Body of pancreas (tissue), 4 donors: ENCODE data around the gene CACNA2D3. TPM values are rescaled to one million over a fixed set of nuclear protein-coding genes. Genes with fewer than 3 reads are reported as not detected.

Experiments used
- ATAC-seq: fragments of 150-250 bp; one replicate; pipeline ENCODE4 v1.9.1; 2016
- DNase-seq, 4 donors: peaks; one replicate each; pipeline ENCODE4 v3.0.0-alpha.2; 2019
- H3K27ac ChIP-seq, 4 donors: fragments of 200-600 bp; sonication (generic); 1 replicate in 3 of 4; 2 replicates in 1 of 4; pipeline versions ENCODE4 v1.5.1 to v1.6.1; 2016 to 2019; ENCODE audit warnings: mild to moderate bottlenecking in 1 of 4, mixed read lengths in 1 of 4, moderate library complexity in 1 of 4
- H3K27me3 ChIP-seq, 2 donors: fragments of 200-600 bp; sonication (generic); one replicate each; pipeline ENCODE4 v1.6.0; 2016; ENCODE audit warnings: mild to moderate bottlenecking in 1 of 2
- H3K36me3 ChIP-seq, 2 donors: fragments of 200-600 bp; sonication (generic); replicated peaks in 1 of 2; 2 replicates each; pipeline ENCODE4 v1.5.1; 2016; ENCODE audit warnings: low read depth in 2 of 2; ENCODE audit not compliant: insufficient read depth in 1 of 2
- H3K4me1 ChIP-seq: fragments of 200-600 bp; sonication (generic); one replicate; pipeline ENCODE4 v1.6.0; 2016
- H3K4me3 ChIP-seq, 2 donors: fragments of 200-600 bp; sonication (generic); 1 replicate in 1 of 2; 2 replicates in 1 of 2; pipeline ENCODE4 v1.5.1; 2016 to 2019
- H3K9me3 ChIP-seq, 3 donors: fragments of 200-600 bp; sonication (generic); 1 replicate in 2 of 3; 2 replicates in 1 of 3; pipeline ENCODE4 v1.5.1; 2016
- POLR2A ChIP-seq, 3 donors: fragments of 450-650 bp; IDR thresholded peaks; one replicate each; pipeline ENCODE4 v1.6.1; 2016; ENCODE audit warnings: antibody characterized with exemption in 3 of 3, mild to moderate bottlenecking in 2 of 3
- WGBS, 2 donors: methylation state at CpG; one replicate each; pipeline ENCODE4 v1.1.5; 2017; 5-methylcytosine and 5-hydroxymethylcytosine counted together
- intact Hi-C: fragments of 100-400 bp; cut with DNase I; formaldehyde crosslinking; loops from one replicate; pipeline ENCODE4 v1.15.1; 2023
- total RNA-seq, 2 donors: library from RNA; depleted of rRNA; stranded (reverse); fragments of >200 nt; gene quantifications; one replicate each; pipeline ENCODE4 v1.1.0, GENCODE V29; 2016
- TF ChIP-seq, protein P1 (sequence below), 7 experiments: fragments of 450-650 bp in 4 of 7; fragments of 200-600 bp in 3 of 7; sonication (generic) in 3 of 7; IDR thresholded peaks; one replicate each; pipeline ENCODE4 v1.5.1; 2016 to 2019; ENCODE audit warnings: antibody characterized with exemption in 7 of 7

Gene CACNA2D3
- total RNA-seq, 2 donors from 2014 or later: not detected

DNA sequence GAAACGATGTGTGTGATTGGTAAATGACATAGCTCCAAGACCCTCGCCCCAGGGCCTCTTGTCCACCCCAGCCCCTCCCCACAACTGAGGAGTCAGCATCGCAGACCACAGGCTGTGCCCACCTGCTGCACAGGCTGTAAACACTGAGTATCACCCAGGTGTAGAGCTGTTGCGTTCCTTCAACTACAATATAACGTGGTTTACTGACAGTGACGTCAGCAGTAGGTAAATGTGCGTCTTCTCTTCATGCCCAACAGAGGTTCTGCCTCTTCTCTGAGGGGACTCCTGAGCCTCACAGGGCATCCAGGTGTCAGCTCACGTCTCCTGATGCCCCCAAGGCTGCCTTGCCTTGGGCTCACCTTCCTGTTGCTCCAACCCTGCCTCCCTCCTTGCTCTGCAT, 395.1 kb downstream of the CACNA2D3 start:
- H3K4me1 ChIP-seq: no peaks in the 10 kb centered on the region
- DNase-seq: no peak
- WGBS, 2 donors: 20 to 38% methylated on average over 3 to 8 of the region's 8 CpGs
- H3K27ac ChIP-seq: no peak overlapping the region
- no peaks in the 10 kb centered on the region for H3K27me3 ChIP-seq
- no peaks in the 10 kb centered on the region for H3K9me3 ChIP-seq
- intact Hi-C loops: no loop called here
- H3K36me3 ChIP-seq: no peaks in the 10 kb centered on the region
- ATAC-seq: no peak
- no peak overlapping the region for H3K4me3 ChIP-seq
- TF ChIP-seq, protein P1, sequence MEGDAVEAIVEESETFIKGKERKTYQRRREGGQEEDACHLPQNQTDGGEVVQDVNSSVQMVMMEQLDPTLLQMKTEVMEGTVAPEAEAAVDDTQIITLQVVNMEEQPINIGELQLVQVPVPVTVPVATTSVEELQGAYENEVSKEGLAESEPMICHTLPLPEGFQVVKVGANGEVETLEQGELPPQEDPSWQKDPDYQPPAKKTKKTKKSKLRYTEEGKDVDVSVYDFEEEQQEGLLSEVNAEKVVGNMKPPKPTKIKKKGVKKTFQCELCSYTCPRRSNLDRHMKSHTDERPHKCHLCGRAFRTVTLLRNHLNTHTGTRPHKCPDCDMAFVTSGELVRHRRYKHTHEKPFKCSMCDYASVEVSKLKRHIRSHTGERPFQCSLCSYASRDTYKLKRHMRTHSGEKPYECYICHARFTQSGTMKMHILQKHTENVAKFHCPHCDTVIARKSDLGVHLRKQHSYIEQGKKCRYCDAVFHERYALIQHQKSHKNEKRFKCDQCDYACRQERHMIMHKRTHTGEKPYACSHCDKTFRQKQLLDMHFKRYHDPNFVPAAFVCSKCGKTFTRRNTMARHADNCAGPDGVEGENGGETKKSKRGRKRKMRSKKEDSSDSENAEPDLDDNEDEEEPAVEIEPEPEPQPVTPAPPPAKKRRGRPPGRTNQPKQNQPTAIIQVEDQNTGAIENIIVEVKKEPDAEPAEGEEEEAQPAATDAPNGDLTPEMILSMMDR (IDR thresholded peaks at IDR 0.05): no peak
- no peak for TF ChIP-seq POLR2A (IDR thresholded peaks at IDR 0.05)

DNA sequence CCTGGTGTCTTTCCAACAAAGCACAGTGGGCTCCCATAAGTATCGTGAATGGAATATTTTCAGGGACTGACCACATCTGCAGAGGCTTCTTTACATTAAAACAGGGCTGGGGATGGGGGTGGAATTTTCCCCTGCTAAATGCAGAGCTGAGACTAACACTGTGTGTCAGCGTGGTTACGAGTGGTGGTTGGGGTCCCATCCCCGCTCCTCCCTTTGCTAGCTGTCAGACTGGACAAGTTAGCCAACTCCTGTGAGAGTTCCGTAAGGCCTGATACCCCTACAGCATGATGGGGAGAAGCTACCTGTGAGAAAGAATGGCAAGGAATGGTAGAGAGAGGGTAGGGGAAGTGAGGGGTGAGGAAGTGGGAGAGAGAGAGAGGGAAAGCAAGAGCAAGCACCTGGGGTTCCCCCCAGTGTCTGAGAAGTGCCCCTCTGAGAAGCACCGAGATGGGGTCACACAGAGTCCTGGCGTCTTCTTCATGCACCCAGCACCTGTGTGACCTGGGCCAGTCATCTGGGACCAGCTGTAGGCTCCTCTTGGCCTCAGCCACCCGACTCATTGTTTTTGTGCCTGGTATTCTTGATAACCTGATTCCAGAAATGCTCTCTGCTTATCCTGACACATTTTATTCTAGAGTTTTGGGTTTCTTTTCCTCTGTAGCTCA, 395.8 kb downstream of the CACNA2D3 start:
- H3K27ac ChIP-seq: no peak overlapping the region
- WGBS, 2 donors: 67 to 69% methylated on average over 8 of the region's 8 CpGs
- ATAC-seq: no peak

DNA sequence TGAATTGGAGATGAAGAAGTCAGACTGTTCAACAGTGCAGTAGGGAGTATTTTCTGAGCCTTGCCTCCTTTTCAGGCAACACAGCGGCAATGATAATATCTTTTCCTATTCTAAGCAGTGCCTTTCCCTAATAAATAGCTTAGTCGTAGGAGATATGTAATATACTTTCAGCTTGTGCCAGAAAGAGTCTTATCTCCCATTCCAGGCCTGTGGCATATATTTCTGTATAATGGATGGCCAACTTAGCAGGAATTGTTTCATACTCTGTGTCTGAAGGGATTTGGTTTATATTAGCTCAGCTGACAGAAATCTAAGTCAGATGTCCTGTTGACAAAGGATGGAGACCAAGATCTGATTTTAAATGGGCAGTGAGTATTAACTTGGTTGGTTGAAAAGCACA, 397.1 kb downstream of the CACNA2D3 start:
- intact Hi-C loops: no loop called here
- WGBS, 2 donors: 74 to 84% methylated on average over 2 of the region's 2 CpGs
- Histone ChIP-seq H3K4me3 (no peak overlapping the region), H3K36me3 (no peaks in the 10 kb centered on the region), H3K4me1 (no peaks in the 10 kb centered on the region), H3K9me3 (no peaks in the 10 kb centered on the region), H3K27me3 (no peaks in the 10 kb centered on the region), H3K27ac (no peak overlapping the region)
- ATAC-seq (no peak), DNase-seq (no peak)
- TF ChIP-seq, protein P1 (IDR thresholded peaks at IDR 0.05): no peak
- no peak for TF ChIP-seq POLR2A (IDR thresholded peaks at IDR 0.05)

More for the DNA sequence above, 395.8 kb downstream of the CACNA2D3 start:
- intact Hi-C loops: no loop called here
- no peak for DNase-seq
- Histone ChIP-seq H3K4me3 (no peak overlapping the region), H3K27me3 (no peaks in the 10 kb centered on the region), H3K9me3 (no peaks in the 10 kb centered on the region), H3K4me1 (no peaks in the 10 kb centered on the region), H3K36me3 (no peaks in the 10 kb centered on the region)
- TF ChIP-seq, protein P1 (IDR thresholded peaks at IDR 0.05): no peak
- TF ChIP-seq POLR2A (IDR thresholded peaks at IDR 0.05): no peak

DNA sequence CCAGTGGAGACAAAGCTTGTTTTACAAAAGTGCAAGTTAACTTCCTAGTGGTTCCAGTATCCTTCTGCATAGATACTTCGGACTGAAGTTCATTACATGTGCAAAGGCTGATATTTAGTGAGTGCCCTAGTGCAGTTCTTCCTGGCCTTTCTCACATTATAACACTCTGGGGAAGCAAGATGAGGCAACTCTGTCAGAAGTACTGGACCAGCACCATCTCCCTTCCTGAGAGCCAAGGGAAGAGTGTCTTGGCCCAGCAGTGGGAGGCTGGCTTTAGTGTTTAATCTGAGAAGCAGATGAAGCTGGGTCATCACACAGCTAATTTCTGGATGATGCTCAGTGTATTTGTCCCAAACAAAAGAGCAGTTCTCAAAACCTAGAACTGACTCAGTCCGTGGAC, 397.7 kb downstream of the CACNA2D3 start:
- no peaks in the 10 kb centered on the region for H3K9me3 ChIP-seq
- H3K27ac ChIP-seq: no peak overlapping the region
- TF ChIP-seq POLR2A (IDR thresholded peaks at IDR 0.05): no peak
- TF ChIP-seq, protein P1 (IDR thresholded peaks at IDR 0.05): no peak
- H3K4me3 ChIP-seq: no peak overlapping the region
- no peaks in the 10 kb centered on the region for H3K36me3 ChIP-seq
- ATAC-seq (no peak), DNase-seq (peak in 1 of 4 donors; percentile 11)
- no peaks in the 10 kb centered on the region for H3K27me3 ChIP-seq
- no peaks in the 10 kb centered on the region for H3K4me1 ChIP-seq
- 47 to 49% methylated on average over 2 of the region's 2 CpGs for WGBS, 2 donors
- intact Hi-C loops: no loop called here

DNA sequence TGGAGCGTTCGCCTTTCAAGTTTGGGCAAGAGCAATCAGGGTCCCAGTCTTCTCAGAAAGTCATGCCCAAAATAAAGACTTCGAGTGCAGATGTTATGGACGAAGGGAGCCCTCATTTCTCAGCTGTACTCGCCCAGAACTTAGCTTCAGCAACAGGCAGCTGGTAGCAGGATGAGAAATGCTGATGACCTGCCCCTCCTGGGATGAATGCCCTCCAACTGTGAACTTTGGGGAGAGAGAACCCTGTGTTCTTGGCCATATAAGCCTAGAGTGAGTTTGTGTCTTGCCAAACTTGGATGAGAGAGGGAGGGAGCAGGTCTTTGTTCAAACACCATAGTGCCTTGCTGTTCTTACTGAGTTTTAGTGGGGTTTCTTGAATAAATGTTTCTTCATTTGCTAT, 405.2 kb downstream of the CACNA2D3 start:
- no peak for TF ChIP-seq POLR2A (IDR thresholded peaks at IDR 0.05)
- TF ChIP-seq, protein P1 (IDR thresholded peaks at IDR 0.05): no peak
- H3K27me3 ChIP-seq: no peaks in the 10 kb centered on the region
- no peaks in the 10 kb centered on the region for H3K36me3 ChIP-seq
- intact Hi-C loops: no loop called here
- H3K4me1 ChIP-seq: no peaks in the 10 kb centered on the region
- ATAC-seq (peak; percentile 40), DNase-seq (no peak)
- WGBS, 2 donors: 59 to 61% methylated on average over 5 of the region's 5 CpGs
- H3K9me3 ChIP-seq: no peaks in the 10 kb centered on the region
- no peak overlapping the region for H3K4me3 ChIP-seq
- H3K27ac ChIP-seq: no peak overlapping the region
